Measurements from ENCODE around the gene SORCS2. TPM values are rescaled to one million over a fixed set of nuclear protein-coding genes. Genes with fewer than 3 reads are reported as not detected.

SORCS2 gene
- total and polyA plus RNA-seq, 2 experiments from 2014 or later = 0.38 to 1.4 TPM

- H3K4me2 ChIP-seq (ENCODE audit: unreplicated experiment) = no peak overlapping the region
- no peaks in the 10 kb centered on the region for H3K9me2 ChIP-seq (ENCODE audit: insufficient read depth)
- in situ Hi-C loops (cut with MboI) = no loop called here
- no peak overlapping the region for H3K4me3 ChIP-seq
- H2AFZ ChIP-seq = no peak overlapping the region
- DNase-seq = no peak
- no peak overlapping the region for H3K27ac ChIP-seq
- TF ChIP-seq EZH2phosphoT487 (IDR thresholded peaks at IDR 0.05; ENCODE audit: insufficient read depth, low read depth) (no peak), EZH2 (IDR thresholded peaks at IDR 0.05; ENCODE audit: insufficient read depth, poor library complexity, severe bottlenecking) (no peak)
- no peaks in the 10 kb centered on the region for H3K79me2 ChIP-seq (ENCODE audit: insufficient read depth)
- no peaks in the 10 kb centered on the region for H3K4me1 ChIP-seq (ENCODE audit: insufficient read depth)
- H3K9ac ChIP-seq = no peak overlapping the region
- no peaks in the 10 kb centered on the region for H3K9me3 ChIP-seq (ENCODE audit: low read depth)
- H3K36me3 ChIP-seq (ENCODE audit: low read depth) = no peaks in the 10 kb centered on the region
- H4K20me1 ChIP-seq (ENCODE audit: insufficient read depth) = no peaks in the 10 kb centered on the region
- no peaks in the 10 kb centered on the region for H3K27me3 ChIP-seq (replicated peaks; ENCODE audit: insufficient read depth)
- H3F3A ChIP-seq (ENCODE audit: insufficient read depth) = no peaks in the 10 kb centered on the region
- WGBS, 2 experiments (ENCODE audit: low coverage in 1 of 2, low lambda C conversion rate in 2 of 2, missing lambda C conversion rate in 2 of 2) = 91 to 92% methylated on average over 29 to 32 of the region's 32 CpGs
Observed at GRCh38 chr4:7738458-7739076, 546.2 kb downstream of the SORCS2 start.

- TF ChIP-seq EZH2 (IDR thresholded peaks at IDR 0.05; ENCODE audit: insufficient read depth, poor library complexity, severe bottlenecking) (no peak), EZH2phosphoT487 (IDR thresholded peaks at IDR 0.05; ENCODE audit: insufficient read depth, low read depth) (no peak)
- H2AFZ ChIP-seq = no peak overlapping the region
- H3K27ac ChIP-seq = no peak overlapping the region
- no peaks in the 10 kb centered on the region for H3K79me2 ChIP-seq (ENCODE audit: insufficient read depth)
- 87 to 91% methylated on average over 29 to 37 of the region's 37 CpGs for WGBS, 2 experiments (ENCODE audit: low coverage in 1 of 2, low lambda C conversion rate in 2 of 2, missing lambda C conversion rate in 2 of 2)
- no peak overlapping the region for H3K9ac ChIP-seq
- H3K9me3 ChIP-seq (ENCODE audit: low read depth) = no peaks in the 10 kb centered on the region
- no peak for DNase-seq
- H3K4me1 ChIP-seq (ENCODE audit: insufficient read depth) = no peaks in the 10 kb centered on the region
- H3F3A ChIP-seq (ENCODE audit: insufficient read depth) = no peaks in the 10 kb centered on the region
- no peak overlapping the region for H3K4me3 ChIP-seq
- no peaks in the 10 kb centered on the region for H4K20me1 ChIP-seq (ENCODE audit: insufficient read depth)
- in situ Hi-C loops (cut with MboI) = no loop called here
- H3K4me2 ChIP-seq (ENCODE audit: unreplicated experiment) = no peak overlapping the region
- H3K36me3 ChIP-seq (ENCODE audit: low read depth) = no peaks in the 10 kb centered on the region
- no peaks in the 10 kb centered on the region for H3K9me2 ChIP-seq (ENCODE audit: insufficient read depth)
- no peaks in the 10 kb centered on the region for H3K27me3 ChIP-seq (replicated peaks; ENCODE audit: insufficient read depth)
Observed at GRCh38 chr4:7739077-7739917, 547.0 kb downstream of the SORCS2 start.

- H3K27me3 ChIP-seq (replicated peaks; ENCODE audit: insufficient read depth) = no peaks in the 10 kb centered on the region
- no peaks in the 10 kb centered on the region for H4K20me1 ChIP-seq (ENCODE audit: insufficient read depth)
- TF ChIP-seq EZH2 (IDR thresholded peaks at IDR 0.05; ENCODE audit: insufficient read depth, poor library complexity, severe bottlenecking) (no peak), EZH2phosphoT487 (IDR thresholded peaks at IDR 0.05; ENCODE audit: insufficient read depth, low read depth) (no peak)
- no peaks in the 10 kb centered on the region for H3K36me3 ChIP-seq (ENCODE audit: low read depth)
- H3K9ac ChIP-seq = no peak overlapping the region
- no peaks in the 10 kb centered on the region for H3F3A ChIP-seq (ENCODE audit: insufficient read depth)
- H3K4me3 ChIP-seq = no peak overlapping the region
- no peaks in the 10 kb centered on the region for H3K79me2 ChIP-seq (ENCODE audit: insufficient read depth)
- no peak for DNase-seq
- H3K4me1 ChIP-seq (ENCODE audit: insufficient read depth) = no peaks in the 10 kb centered on the region
- H2AFZ ChIP-seq = no peak overlapping the region
- in situ Hi-C loops (cut with MboI) = no loop called here
- no peak overlapping the region for H3K4me2 ChIP-seq (ENCODE audit: unreplicated experiment)
- no peaks in the 10 kb centered on the region for H3K9me3 ChIP-seq (ENCODE audit: low read depth)
- WGBS, 2 experiments (ENCODE audit: low coverage in 1 of 2, low lambda C conversion rate in 2 of 2, missing lambda C conversion rate in 2 of 2) = 84 to 88% methylated on average over 33 to 45 of the region's 45 CpGs
- H3K9me2 ChIP-seq (ENCODE audit: insufficient read depth) = no peaks in the 10 kb centered on the region
- no peak overlapping the region for H3K27ac ChIP-seq
Observed at GRCh38 chr4:7739918-7740865, 547.9 kb downstream of the SORCS2 start.

- Histone ChIP-seq H3K4me2 (ENCODE audit: unreplicated experiment) (no peak overlapping the region), H3K27me3 (replicated peaks; ENCODE audit: insufficient read depth) (no peaks in the 10 kb centered on the region), H3F3A (ENCODE audit: insufficient read depth) (no peaks in the 10 kb centered on the region), H3K9ac (no peak overlapping the region), H2AFZ (no peak overlapping the region), H4K20me1 (ENCODE audit: insufficient read depth) (no peaks in the 10 kb centered on the region), H3K27ac (no peak overlapping the region), H3K36me3 (ENCODE audit: low read depth) (no peaks in the 10 kb centered on the region), H3K79me2 (ENCODE audit: insufficient read depth) (no peaks in the 10 kb centered on the region), H3K9me3 (ENCODE audit: low read depth) (no peaks in the 10 kb centered on the region), H3K4me1 (ENCODE audit: insufficient read depth) (no peaks in the 10 kb centered on the region), H3K9me2 (ENCODE audit: insufficient read depth) (no peaks in the 10 kb centered on the region), H3K4me3 (no peak overlapping the region)
- 86 to 91% methylated on average over 18 to 19 of the region's 19 CpGs for WGBS, 2 experiments (ENCODE audit: low coverage in 1 of 2, low lambda C conversion rate in 2 of 2, missing lambda C conversion rate in 2 of 2)
- in situ Hi-C loops (cut with MboI) = no loop called here
- TF ChIP-seq EZH2 (IDR thresholded peaks at IDR 0.05; ENCODE audit: insufficient read depth, poor library complexity, severe bottlenecking) (no peak), EZH2phosphoT487 (IDR thresholded peaks at IDR 0.05; ENCODE audit: insufficient read depth, low read depth) (no peak)
- no peak for DNase-seq
Observed at GRCh38 chr4:7740866-7741525, 548.7 kb downstream of the SORCS2 start.

Data from GM23248 (cell line).